Hepatocyte (in vitro differentiated cells): Measurements from ENCODE around the gene KIF1B.

ENCODE experiments used
- CTCF ChIP-seq: fragments of 200-600 bp; sonication (generic); IDR thresholded peaks from 2 replicates; pipeline ENCODE4 v1.5.1; 2016; ENCODE audit warnings: antibody characterized with exemption, mild to moderate bottlenecking; ENCODE audit not compliant: poor library complexity
- EZH2 ChIP-seq: fragments of 200-600 bp; sonication (generic); IDR thresholded peaks from 2 replicates; pipeline ENCODE4 v1.6.1; 2016; ENCODE audit warnings: antibody characterized with exemption, mild to moderate bottlenecking, borderline replicate concordance

GRCh38 chr1:10388387-10388715 lies 178.0 kb downstream of the KIF1B start:
- TF ChIP-seq EZH2: no peak
- no peak for TF ChIP-seq CTCF
